ENCODE data around the gene CA5A.

DNA sequence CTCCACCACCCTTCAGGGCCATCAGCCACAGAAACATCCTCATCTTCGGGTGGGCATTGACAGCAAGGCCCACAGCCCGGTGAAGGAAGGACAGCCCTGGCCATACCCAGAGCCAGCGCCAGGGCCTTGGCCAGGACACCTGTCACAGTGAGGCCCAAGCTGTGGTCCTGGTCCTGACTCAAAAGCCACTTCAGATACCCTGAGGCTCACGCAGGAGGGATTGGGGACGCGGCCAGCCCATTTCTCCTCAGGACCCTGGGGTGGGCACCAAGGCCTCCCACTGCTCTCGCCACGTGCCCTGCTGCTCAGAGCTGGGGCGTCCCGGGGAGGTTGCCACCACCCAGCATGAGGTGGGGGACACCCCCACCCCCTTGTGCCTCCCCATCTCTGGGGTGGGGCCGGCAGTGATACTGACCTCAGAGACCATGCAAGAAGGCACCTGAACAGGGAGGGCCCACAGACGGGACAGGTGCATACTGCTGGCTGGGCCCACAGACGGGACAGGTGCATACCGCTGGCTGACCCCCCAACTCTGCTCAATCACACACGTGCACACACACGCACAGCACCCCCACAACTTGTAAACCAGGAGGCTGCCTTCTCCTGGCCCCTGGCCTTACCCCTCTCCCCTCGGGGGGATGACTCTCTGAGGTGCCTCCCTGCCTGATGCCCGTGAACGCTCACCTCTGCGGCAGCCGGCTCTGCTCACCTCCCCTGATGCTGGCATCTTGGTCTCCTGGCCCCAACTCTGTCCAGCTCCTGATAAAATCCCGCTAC is 81.2 kb downstream of the CA5A start:
- TF ChIP-seq, protein P1, sequence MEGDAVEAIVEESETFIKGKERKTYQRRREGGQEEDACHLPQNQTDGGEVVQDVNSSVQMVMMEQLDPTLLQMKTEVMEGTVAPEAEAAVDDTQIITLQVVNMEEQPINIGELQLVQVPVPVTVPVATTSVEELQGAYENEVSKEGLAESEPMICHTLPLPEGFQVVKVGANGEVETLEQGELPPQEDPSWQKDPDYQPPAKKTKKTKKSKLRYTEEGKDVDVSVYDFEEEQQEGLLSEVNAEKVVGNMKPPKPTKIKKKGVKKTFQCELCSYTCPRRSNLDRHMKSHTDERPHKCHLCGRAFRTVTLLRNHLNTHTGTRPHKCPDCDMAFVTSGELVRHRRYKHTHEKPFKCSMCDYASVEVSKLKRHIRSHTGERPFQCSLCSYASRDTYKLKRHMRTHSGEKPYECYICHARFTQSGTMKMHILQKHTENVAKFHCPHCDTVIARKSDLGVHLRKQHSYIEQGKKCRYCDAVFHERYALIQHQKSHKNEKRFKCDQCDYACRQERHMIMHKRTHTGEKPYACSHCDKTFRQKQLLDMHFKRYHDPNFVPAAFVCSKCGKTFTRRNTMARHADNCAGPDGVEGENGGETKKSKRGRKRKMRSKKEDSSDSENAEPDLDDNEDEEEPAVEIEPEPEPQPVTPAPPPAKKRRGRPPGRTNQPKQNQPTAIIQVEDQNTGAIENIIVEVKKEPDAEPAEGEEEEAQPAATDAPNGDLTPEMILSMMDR (IDR thresholded peaks at IDR 0.05; ENCODE audit: insufficient read depth, low read depth, low read length) = no peak
- TF ChIP-seq EZH2 (IDR thresholded peaks at IDR 0.05; ENCODE audit: insufficient read depth, low read length) = no peak
